NCI-H510A treated with DMSO at 0.1 percent for 48 hours (cell line): ENCODE measurements around the gene P2RY2.

ENCODE experiments used
- DNase-seq: peaks from one replicate; lab custom pipeline; 2025; lab: John Stamatoyannopoulos, UW

P2RY2 gene

GRCh38 chr11:73218106-73218829 lies at the start of gene P2RY2:
P2RY2 (plus strand) TSS chr11:73218281; CDS start chr11:73234160, 15,879 bp downstream.
- peak; percentile 77 for DNase-seq

- DNase-seq = no peak
Measured at GRCh38 chr11:73168925-73169579, 49.0 kb upstream of the P2RY2 start.

GRCh38 chr11:73170140-73170539 lies 47.9 kb upstream of the P2RY2 start:
- no peak for DNase-seq

- DNase-seq = no peak
Measured at GRCh38 chr11:73171436-73172161, 46.5 kb upstream of the P2RY2 start.

GRCh38 chr11:73172992-73173656 lies 45.0 kb upstream of the P2RY2 start:
- DNase-seq = no peak

- DNase-seq = no peak
Measured at GRCh38 chr11:73173755-73174494, 44.2 kb upstream of the P2RY2 start.

GRCh38 chr11:73174495-73174791 lies 43.6 kb upstream of the P2RY2 start:
- no peak for DNase-seq

- DNase-seq = no peak
Measured at GRCh38 chr11:73175551-73176144, 42.4 kb upstream of the P2RY2 start.

GRCh38 chr11:73176145-73176873 lies 41.8 kb upstream of the P2RY2 start:
- no peak for DNase-seq

- no peak for DNase-seq
Measured at GRCh38 chr11:73176874-73177155, 41.3 kb upstream of the P2RY2 start.

- no peak for DNase-seq
Measured at GRCh38 chr11:73177380-73177777, 40.7 kb upstream of the P2RY2 start.

- peak; percentile 78 for DNase-seq
Measured at GRCh38 chr11:73177778-73178539, 40.1 kb upstream of the P2RY2 start.

GRCh38 chr11:73178681-73179080 lies 39.4 kb upstream of the P2RY2 start:
- no peak for DNase-seq

- DNase-seq = no peak
Measured at GRCh38 chr11:73182824-73183321, 35.2 kb upstream of the P2RY2 start.

- peak; percentile 65 for DNase-seq
Measured at GRCh38 chr11:73184953-73185671, 33.0 kb upstream of the P2RY2 start.

- DNase-seq = no peak
Measured at GRCh38 chr11:73185680-73186293, 32.3 kb upstream of the P2RY2 start.

GRCh38 chr11:73186294-73186850 lies 31.7 kb upstream of the P2RY2 start:
- DNase-seq = no peak

- no peak for DNase-seq
Measured at GRCh38 chr11:73186886-73187285, 31.2 kb upstream of the P2RY2 start.

- no peak for DNase-seq
Measured at GRCh38 chr11:73187854-73188253, 30.2 kb upstream of the P2RY2 start.
